Activated CD4-positive, alpha-beta T cell treated with anti-CD3 and anti-CD28 coated beads, Interleukin-2, amount 50 U/mL, for 24 hours (primary cell): ENCODE results near the gene GUCD1.

Experiments
- DNase-seq, 2 donors: peaks; one replicate each; pipeline ENCODE4 v3.0.0-alpha.2; 2020; ENCODE audit warnings: low read depth in 1 of 2, low spot score in 1 of 2

GUCD1 gene

DNA sequence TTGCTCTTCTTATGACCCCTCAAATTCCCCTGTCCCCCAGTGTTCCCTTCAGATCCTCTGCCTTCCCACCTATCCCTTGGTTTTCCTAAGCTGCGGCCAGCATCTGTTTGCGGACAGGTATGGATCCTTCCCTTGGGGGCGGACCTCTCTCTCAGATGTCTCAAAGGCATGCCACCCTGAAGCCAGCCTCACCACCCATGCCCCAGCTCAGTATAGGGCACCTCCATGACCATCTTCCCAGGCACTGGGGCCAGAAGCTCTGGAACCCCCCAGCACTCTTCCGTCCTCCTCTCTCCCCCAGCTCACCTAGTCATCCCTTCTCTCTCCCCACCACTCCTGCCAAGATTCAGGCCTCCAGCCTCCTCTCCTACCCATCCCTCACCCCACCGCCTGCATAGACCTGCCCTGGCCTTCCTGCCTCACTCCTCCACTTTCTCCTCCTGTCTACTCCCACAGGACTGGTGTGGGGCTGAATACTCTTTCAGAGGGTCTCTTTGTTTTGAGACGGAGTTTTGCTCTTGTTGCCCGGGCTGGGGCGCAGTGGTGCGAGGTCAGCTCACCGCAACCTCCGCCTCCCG lies 35.7 kb upstream of the GUCD1 start:
- no peak for DNase-seq

DNA sequence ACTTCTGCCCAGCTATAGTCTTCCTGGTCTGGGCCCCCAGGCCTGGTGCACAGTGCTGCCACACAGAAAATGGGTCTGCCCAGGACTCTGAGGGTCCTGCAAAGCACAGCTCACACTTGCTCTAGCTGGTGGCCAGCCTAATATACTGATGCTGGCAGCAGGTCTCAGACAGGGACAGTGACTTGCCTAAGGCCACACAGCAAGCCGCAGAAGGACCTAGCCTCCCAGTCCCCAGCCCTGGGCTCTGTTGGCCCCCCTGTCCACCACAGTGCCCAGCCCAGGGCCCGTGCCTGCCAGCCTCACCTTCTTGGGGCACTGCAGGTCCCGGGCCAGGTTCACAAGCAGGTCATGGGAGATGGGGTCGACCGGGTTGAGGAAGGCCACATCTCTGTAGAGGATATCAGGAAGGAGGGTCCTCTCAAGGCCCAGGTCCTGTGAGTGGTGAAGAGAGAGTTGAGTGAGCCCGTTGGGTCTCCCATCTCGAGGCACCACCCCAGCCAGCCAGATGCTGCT lies 34.6 kb upstream of the GUCD1 start:
- DNase-seq: no peak

DNA sequence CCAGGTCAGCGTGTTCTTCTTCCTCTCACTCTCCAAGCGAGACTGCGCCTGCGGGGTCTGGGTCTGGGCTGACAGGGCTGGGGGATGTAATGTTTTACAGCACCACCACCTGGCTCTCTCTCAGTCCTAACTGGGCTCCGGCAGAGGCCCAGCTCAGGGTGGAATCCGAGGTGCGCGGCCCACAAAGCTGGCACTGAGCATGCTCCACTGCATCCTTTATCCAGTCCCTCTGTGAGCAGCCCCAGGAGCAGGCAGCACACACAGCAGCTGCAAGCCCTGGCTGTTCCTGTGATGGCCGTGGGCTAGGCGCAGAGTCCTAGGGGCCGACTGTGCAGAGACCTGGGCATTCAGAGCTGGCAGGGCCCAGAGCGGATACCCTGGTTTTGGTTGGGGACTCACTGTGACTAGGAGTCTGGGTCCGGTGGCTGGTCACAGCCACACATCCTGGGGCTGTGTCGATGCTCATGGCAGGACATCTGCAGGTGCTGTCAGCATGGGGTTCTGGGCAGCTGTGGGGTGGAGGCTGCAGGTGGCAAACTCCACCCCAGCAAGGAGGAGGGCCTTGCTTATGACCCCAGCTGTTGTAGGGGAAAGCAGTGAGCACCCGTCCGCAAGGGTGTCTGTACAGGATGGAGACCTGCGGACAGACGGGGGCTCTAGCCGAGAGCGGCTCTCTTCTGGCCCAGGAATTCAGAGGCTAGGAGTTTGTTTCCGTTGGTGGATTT lies 34.0 kb upstream of the GUCD1 start:
- DNase-seq: no peak

- no peak for DNase-seq
Observed at GRCh38 chr22:24588381-24588756, 33.4 kb upstream of the GUCD1 start.

GRCh38 chr22:24587948-24588347 lies 33.0 kb upstream of the GUCD1 start:
- DNase-seq: no peak

DNA sequence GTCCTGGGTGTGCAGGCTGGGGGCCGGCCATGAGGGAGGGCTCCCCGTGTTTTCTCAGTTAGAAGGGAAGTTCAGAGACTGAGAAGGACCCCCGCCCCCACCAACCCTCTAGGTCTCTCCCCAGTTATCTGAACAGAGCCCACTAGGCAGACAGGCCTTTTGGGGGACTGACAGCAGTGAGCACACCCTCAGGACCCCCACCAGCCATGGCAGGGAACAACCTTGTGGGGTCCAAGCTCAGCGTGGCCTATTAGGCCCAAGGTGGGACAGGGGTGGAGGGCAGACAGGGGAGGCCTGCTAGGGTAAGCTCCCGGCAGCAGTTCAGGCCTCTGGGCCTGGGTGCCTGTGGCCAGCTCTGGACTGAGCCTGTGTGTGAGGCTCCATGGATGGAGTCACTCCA lies 32.3 kb upstream of the GUCD1 start:
- no peak for DNase-seq

- no peak for DNase-seq
Observed at GRCh38 chr22:24585927-24586546, 31.1 kb upstream of the GUCD1 start.

DNA sequence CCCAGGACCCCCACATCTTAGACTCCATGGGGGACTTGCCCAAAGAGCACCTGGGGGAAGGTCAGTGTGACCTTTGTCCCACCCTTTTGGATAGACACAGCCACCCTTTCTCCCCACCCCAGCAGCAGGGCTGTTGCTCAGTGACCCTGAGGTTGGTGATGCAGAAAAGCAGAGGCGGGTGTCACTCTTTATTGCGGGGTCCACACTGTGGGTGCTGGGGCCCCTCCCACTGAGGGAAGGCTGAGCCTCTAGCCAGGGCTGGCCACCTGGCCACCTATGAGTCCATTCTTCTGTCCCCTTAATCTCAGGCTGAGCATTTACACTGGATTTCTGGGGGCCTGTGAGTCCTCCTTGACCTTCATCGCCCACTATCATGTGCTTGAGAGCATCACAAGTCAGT lies 30.5 kb upstream of the GUCD1 start:
- DNase-seq: no peak

DNA sequence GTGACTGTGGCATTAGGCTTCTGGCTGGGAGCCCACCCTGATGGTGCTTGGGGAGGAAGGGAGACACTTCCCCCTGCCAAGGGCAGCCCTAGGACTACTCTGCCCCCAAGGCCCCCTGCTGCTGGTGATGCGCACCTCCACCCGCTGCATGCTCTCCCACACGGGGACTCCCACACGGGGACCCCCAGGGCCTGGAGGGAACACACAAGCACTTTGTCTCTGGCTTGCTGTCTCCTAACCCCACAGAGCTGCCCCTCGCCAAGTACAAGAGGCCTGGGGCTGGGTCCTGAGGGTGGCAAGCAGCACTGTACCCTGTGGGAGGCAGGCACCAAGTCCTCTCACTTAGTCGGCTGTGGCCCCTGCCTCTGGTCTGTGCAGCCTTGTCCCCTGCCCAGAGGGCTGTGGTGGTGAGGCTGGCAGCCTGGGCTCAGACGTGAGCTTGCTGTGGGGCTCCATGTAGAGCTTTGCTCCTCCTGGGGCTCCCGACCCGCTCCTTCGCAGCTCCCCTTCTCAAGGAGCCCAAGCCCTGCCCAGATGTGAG lies 30.0 kb upstream of the GUCD1 start:
- no peak for DNase-seq

DNA sequence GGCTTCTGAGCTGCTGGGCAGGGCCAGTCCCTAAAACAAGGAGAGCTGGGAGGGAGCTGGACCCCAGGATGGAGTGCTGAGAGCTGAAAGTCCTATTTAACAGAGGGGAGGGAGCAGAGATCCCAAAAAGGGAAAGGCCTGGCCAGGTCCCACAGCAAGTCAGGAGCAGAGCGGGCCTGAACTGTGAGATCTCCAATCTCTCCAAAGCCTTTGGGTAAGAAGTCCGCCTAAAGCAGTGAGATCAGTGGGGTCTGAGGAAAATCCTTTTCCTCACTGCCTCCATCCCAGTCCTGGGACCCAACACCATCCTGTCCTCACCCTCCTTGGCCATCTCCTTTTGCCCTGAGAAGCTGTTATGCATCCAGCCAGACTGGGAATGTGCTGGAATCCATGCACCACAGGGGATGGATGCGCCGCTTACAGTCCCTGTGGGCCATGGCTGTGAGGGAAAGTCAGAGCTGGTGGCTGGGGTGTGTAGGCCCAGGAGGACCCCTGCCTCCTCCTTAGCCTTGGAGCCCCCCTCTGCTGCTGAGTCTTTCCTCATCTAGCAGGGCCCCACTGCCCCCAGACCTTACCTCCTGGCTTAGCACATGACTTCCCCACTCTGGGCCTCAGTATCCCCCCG lies 29.3 kb upstream of the GUCD1 start:
- no peak for DNase-seq

- no peak for DNase-seq
Observed at GRCh38 chr22:24583221-24584165, 28.6 kb upstream of the GUCD1 start.

DNA sequence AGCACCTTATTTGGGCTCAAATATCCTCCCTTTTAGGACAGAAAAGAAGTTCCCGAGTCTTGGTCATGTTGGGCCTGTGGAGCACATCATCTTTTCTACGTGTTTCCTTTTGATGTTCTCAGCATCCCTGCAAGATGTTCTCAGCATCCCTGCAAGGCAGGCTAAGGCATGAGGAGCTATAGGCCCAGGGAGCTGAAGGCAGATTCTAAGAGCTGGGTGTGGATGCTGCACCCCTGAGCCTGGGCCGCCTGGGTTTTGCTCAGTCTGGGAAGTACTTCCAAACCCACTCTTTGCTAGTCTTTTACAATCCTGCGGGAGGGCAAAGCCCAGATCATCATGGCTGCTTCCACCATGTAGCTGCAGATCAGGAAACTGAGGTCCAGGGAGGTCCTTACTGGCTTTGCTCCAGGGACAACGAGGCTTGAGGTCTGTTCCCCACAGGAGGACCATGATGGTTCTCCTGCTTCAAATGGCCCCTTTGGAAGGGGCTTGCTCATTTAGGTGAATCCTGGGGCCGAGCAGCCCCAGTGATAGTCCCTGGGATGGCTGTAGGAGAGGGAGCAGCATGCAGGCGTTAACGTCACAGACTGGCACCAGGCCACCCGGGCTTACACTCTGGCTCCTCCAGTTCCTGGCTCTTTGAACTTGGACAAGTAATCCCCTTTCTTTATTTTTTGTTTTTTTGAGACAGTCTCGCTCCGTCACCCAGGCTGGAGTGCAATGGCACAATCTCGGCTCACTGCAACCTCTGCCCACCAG lies 27.3 kb upstream of the GUCD1 start:
- no peak for DNase-seq

DNA sequence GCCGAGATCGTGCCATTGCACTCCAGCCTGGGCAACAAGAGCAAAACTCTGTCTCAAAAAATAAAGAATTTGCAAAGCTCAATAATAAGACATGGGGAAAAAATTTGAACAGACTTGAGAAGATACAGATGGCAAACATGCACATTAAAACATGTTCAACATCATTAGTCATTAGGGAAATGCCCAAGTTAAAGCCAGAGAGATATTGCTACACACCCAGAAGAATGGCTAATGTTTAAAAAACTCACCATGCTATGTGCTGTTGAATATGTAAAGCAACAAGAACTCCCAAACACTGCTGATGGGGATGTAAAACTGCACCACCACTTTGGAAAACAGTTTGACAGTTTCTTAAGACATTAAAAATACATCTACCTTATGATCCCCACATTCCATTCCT lies 25.3 kb upstream of the GUCD1 start:
- no peak for DNase-seq

GRCh38 chr22:24579258-24579601 lies 24.3 kb upstream of the GUCD1 start:
- DNase-seq: no peak

DNA sequence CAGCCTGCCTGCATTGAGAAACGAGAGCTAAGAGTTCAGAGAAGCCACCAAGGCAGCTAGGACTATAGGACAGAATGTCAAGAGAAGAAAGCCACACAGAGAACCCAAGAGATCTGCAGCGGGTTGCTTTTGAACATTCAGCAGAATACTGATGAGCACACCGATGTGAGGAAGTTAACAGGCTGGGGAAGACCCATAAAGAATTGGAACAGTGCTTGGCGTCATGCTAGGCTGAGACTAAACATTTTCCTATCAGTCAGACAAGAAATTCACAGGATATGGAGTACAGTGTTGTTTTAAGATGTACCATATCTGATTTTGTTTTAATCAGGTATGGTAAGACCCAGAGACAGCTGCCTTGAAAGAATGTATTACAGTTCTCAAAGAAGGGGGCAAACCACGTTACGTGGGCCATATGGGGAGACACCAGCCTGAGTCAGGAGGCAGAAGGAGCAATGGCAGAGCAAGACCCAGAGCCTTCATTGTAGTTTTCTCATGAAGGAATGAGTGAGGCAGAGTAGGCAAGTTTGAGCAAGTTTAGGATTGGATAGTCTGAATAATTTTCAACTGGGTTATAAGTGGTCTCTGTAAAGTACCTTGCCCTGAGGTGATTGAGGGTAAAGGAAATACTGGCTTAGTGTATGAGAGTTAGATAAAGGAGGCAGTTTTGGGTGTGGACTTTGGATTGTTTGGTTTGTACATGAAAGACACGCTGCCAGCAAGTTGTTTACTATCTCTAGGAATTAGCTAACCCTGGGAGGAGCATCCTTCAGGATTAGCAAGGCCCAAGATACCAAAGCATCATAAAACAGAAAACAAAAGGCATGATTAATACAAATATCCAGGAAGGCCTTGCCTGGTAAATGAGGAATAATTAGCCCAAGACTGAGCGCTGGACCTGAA lies 23.7 kb upstream of the GUCD1 start:
- no peak for DNase-seq

- DNase-seq: no peak
Observed at GRCh38 chr22:24576778-24577177, 21.8 kb upstream of the GUCD1 start.

GRCh38 chr22:24571266-24571665 lies 16.3 kb upstream of the GUCD1 start:
- DNase-seq: no peak

DNA sequence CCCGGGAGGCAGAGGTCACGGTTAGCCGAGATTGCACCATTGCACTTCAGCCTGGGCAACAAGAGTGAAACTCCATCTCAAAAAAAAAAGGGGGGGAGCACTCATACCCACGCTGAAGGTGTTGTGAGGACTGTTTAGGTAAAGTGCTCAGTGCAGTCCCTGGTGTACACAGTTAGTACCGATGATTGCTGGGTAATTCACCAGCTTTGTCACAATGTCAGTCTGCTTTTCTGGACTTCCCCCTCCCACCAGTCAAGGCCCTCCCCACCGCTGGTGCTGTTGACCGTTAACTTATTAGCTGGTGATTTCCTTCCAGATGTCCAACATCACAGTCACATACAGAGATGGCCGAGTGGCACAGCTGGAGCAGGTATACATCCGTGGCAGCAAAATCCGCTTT lies 12.7 kb upstream of the GUCD1 start:
- no peak for DNase-seq

DNA sequence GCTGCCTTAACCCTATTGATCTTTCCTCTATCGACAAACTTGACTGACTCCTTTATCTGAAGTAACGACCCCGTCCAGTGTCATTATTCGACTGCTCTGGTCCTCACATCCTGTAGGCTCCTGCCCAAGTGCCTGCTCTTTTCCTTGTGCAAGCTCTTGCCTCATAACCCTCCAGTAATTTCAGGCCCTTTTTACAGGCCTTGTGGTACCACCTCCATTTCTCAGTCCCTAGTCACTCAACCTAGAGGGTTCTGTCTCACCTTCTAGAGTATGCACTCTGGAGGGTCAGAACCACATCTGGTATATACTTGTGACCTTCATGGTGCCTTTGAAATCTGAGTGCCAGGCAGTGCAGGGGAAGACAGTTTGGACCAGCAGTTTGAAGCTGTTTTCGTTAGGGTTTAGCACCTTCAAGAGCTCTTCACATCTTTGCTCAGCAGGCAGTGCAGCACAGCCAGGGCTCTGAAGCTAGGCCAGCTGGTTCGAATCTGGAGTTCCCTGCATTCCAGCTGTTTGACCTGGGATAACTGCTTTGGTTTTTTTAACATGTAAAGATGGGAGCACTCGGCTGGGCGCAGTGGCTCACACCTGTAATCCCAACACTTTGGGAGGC lies 12.1 kb upstream of the GUCD1 start:
- DNase-seq: no peak
